Measurements from ENCODE around the gene LRIG3.

GRCh38 chr12:58930770-58931324 lies 10.5 kb upstream of the LRIG3 start:
- TF ChIP-seq CTCF (IDR thresholded peaks at IDR 0.05) (no peak), POLR2A (IDR thresholded peaks at IDR 0.05) (no peak)

Measured in esophagus squamous epithelium (tissue), 4 donors.